NCI-H146 (cell line): ENCODE measurements around the gene KIZ.

Experiments used
- DNase-seq: peaks from one replicate; lab custom pipeline; 2025; lab: John Stamatoyannopoulos, UW

KIZ gene

GRCh38 chr20:21125849-21126580 lies at the start of gene KIZ:
Gene KIZ (plus strand): TSS chr20:21126082. CDS start chr20:21126116, 34 bp downstream.
- peak; percentile 98 for DNase-seq

- no peak for DNase-seq
Measured at GRCh38 chr20:21077809-21078345, 48.0 kb upstream of the KIZ start.

- DNase-seq: no peak
Measured at GRCh38 chr20:21082584-21082983, 43.3 kb upstream of the KIZ start.

GRCh38 chr20:21083825-21084325 lies 42.0 kb upstream of the KIZ start:
- DNase-seq: no peak

GRCh38 chr20:21087862-21088540 lies 37.9 kb upstream of the KIZ start:
- no peak for DNase-seq

GRCh38 chr20:21089391-21089790 lies 36.5 kb upstream of the KIZ start:
- DNase-seq: peak; percentile 47

- DNase-seq: peak; percentile 74
Measured at GRCh38 chr20:21090111-21090618, 35.7 kb upstream of the KIZ start.

GRCh38 chr20:21090721-21091120 lies 35.2 kb upstream of the KIZ start:
- DNase-seq: peak; percentile 74

- DNase-seq: no peak
Measured at GRCh38 chr20:21092806-21093205, 33.1 kb upstream of the KIZ start.

GRCh38 chr20:21096321-21097043 lies 29.4 kb upstream of the KIZ start:
- DNase-seq: no peak

- peak; percentile 65 for DNase-seq
Measured at GRCh38 chr20:21099751-21100577, 25.9 kb upstream of the KIZ start.

- peak; percentile 65 for DNase-seq
Measured at GRCh38 chr20:21100578-21101452, 25.1 kb upstream of the KIZ start.

- DNase-seq: peak; percentile 81
Measured at GRCh38 chr20:21101453-21101931, 24.4 kb upstream of the KIZ start.

- peak; percentile 81 for DNase-seq
Measured at GRCh38 chr20:21101932-21102575, 23.8 kb upstream of the KIZ start.

- peak; percentile 78 for DNase-seq
Measured at GRCh38 chr20:21102603-21103311, 23.1 kb upstream of the KIZ start.

- no peak for DNase-seq
Measured at GRCh38 chr20:21103582-21104465, 22.1 kb upstream of the KIZ start.

GRCh38 chr20:21104466-21104761 lies 21.5 kb upstream of the KIZ start:
- DNase-seq: no peak

- DNase-seq: no peak
Measured at GRCh38 chr20:21104921-21105320, 21.0 kb upstream of the KIZ start.
